ENCODE results near the gene TMIGD2.

Gene TMIGD2

GRCh38 chr19:4327252-4327876 is 25.2 kb upstream of the TMIGD2 start:
- in situ Hi-C loops (cut with MboI; ENCODE audit: low sequenced_read_pairs), result no loop called here

GRCh38 chr19:4326837-4327251 is 24.7 kb upstream of the TMIGD2 start:
- in situ Hi-C loops (cut with MboI; ENCODE audit: low sequenced_read_pairs), result no loop called here

- in situ Hi-C loops (cut with MboI; ENCODE audit: low sequenced_read_pairs), result no loop called here
Observed at GRCh38 chr19:4326215-4326836, 24.1 kb upstream of the TMIGD2 start.

GRCh38 chr19:4324228-4324627 is 22.0 kb upstream of the TMIGD2 start:
- in situ Hi-C loops (cut with MboI; ENCODE audit: low sequenced_read_pairs), result no loop called here

- in situ Hi-C loops (cut with MboI; ENCODE audit: low sequenced_read_pairs), result no loop called here
Observed at GRCh38 chr19:4323692-4324091, 21.5 kb upstream of the TMIGD2 start.

- in situ Hi-C loops (cut with MboI; ENCODE audit: low sequenced_read_pairs), result no loop called here
Observed at GRCh38 chr19:4322942-4323665, 20.9 kb upstream of the TMIGD2 start.

GRCh38 chr19:4320419-4320818 is 18.2 kb upstream of the TMIGD2 start:
- in situ Hi-C loops (cut with MboI; ENCODE audit: low sequenced_read_pairs), result no loop called here

- in situ Hi-C loops (cut with MboI; ENCODE audit: low sequenced_read_pairs), result no loop called here
Observed at GRCh38 chr19:4319067-4319718, 17.0 kb upstream of the TMIGD2 start.

GRCh38 chr19:4318460-4318859 is 16.3 kb upstream of the TMIGD2 start:
- in situ Hi-C loops (cut with MboI; ENCODE audit: low sequenced_read_pairs), result no loop called here

- in situ Hi-C loops (cut with MboI; ENCODE audit: low sequenced_read_pairs), result no loop called here
Observed at GRCh38 chr19:4316956-4317355, 14.8 kb upstream of the TMIGD2 start.

GRCh38 chr19:4313847-4314490 is 11.8 kb upstream of the TMIGD2 start:
- in situ Hi-C loops (cut with MboI; ENCODE audit: low sequenced_read_pairs), result no loop called here

- in situ Hi-C loops (cut with MboI; ENCODE audit: low sequenced_read_pairs), result no loop called here
Observed at GRCh38 chr19:4310247-4311121, 8.3 kb upstream of the TMIGD2 start.

GRCh38 chr19:4305659-4306058 is 3.5 kb upstream of the TMIGD2 start:
- in situ Hi-C loops (cut with MboI; ENCODE audit: low sequenced_read_pairs), result no loop called here

- in situ Hi-C loops (cut with MboI; ENCODE audit: low sequenced_read_pairs), result no loop called here
Observed at GRCh38 chr19:4305257-4305612, 3.0 kb upstream of the TMIGD2 start.

- in situ Hi-C loops (cut with MboI; ENCODE audit: low sequenced_read_pairs), result no loop called here
Observed at GRCh38 chr19:4304538-4305256, 2.5 kb upstream of the TMIGD2 start, which contains the start of gene FSD1. Gene FSD1 (plus strand): TSS chr19:4304598. CDS start chr19:4304747, 149 bp downstream.

- in situ Hi-C loops (cut with MboI; ENCODE audit: low sequenced_read_pairs), result no loop called here
Observed at GRCh38 chr19:4303819-4304537, 1.8 kb upstream of the TMIGD2 start.

- in situ Hi-C loops (cut with MboI; ENCODE audit: low sequenced_read_pairs), result no loop called here
Observed at GRCh38 chr19:4301590-4302242, 473 bp downstream of the TMIGD2 start.

- in situ Hi-C loops (cut with MboI; ENCODE audit: low sequenced_read_pairs), result no loop called here
Observed at GRCh38 chr19:4300589-4300988, 1.6 kb downstream of the TMIGD2 start.
